GM18498 (cell line): ENCODE data around the gene JAKMIP1.

Experiments used
- ATAC-seq: cut with Tn5 transposase; IDR thresholded peaks from one replicate; pipeline ENCODE4 v1.9.1; 2021; ENCODE audit warnings: mild to moderate bottlenecking, moderate library complexity; ENCODE audit not compliant: unreplicated experiment

The JAKMIP1 gene

GRCh38 chr4:6071191-6071958 is 129.0 kb downstream of the JAKMIP1 start:
- ATAC-seq, result no peak

- no peak for ATAC-seq
These were observed 130.3 kb downstream of the JAKMIP1 start for GRCh38 chr4:6069845-6070709.

- ATAC-seq, result no peak
These were observed 131.4 kb downstream of the JAKMIP1 start for GRCh38 chr4:6068986-6069385.

GRCh38 chr4:6065934-6066590 is 134.3 kb downstream of the JAKMIP1 start:
- ATAC-seq, result no peak

- ATAC-seq, result no peak
These were observed 135.2 kb downstream of the JAKMIP1 start for GRCh38 chr4:6065166-6065565.

GRCh38 chr4:6064383-6064782 is 136.0 kb downstream of the JAKMIP1 start:
- ATAC-seq, result no peak

GRCh38 chr4:6063684-6064083 is 136.7 kb downstream of the JAKMIP1 start:
- no peak for ATAC-seq

GRCh38 chr4:6062133-6062532 is 138.2 kb downstream of the JAKMIP1 start:
- ATAC-seq, result no peak

- ATAC-seq, result no peak
These were observed 141.0 kb downstream of the JAKMIP1 start for GRCh38 chr4:6059375-6059805.

- ATAC-seq, result no peak
These were observed 141.6 kb downstream of the JAKMIP1 start for GRCh38 chr4:6058531-6059374.

- no peak for ATAC-seq
These were observed 143.2 kb downstream of the JAKMIP1 start for GRCh38 chr4:6056976-6057766.

GRCh38 chr4:6055436-6055835 is 144.9 kb downstream of the JAKMIP1 start:
- ATAC-seq, result no peak

GRCh38 chr4:6055030-6055429 is 145.3 kb downstream of the JAKMIP1 start:
- ATAC-seq, result no peak

GRCh38 chr4:6054162-6054922 is 146.0 kb downstream of the JAKMIP1 start:
- no peak for ATAC-seq

- ATAC-seq, result no peak
These were observed 147.7 kb downstream of the JAKMIP1 start for GRCh38 chr4:6052679-6053078.

- no peak for ATAC-seq
These were observed 149.8 kb downstream of the JAKMIP1 start for GRCh38 chr4:6050551-6050950.

- ATAC-seq, result no peak
These were observed 150.4 kb downstream of the JAKMIP1 start for GRCh38 chr4:6049985-6050384.

- ATAC-seq, result no peak
These were observed 151.1 kb downstream of the JAKMIP1 start for GRCh38 chr4:6049278-6049677.

- no peak for ATAC-seq
These were observed 151.8 kb downstream of the JAKMIP1 start for GRCh38 chr4:6048537-6048936.
